Activated T-cell treated with anti-CD3 and anti-CD28 coated beads, Interleukin-2, amount 50 U/mL, for 24 hours (primary cell): ENCODE measurements around the gene TBC1D22A.

ENCODE experiments used
- DNase-seq: peaks from one replicate; pipeline ENCODE4 v3.0.0-alpha.2; 2020
- H3K27ac Mint-ChIP-seq: 2 replicates; pipeline ENCODE4 v1.8.0; 2020; ENCODE audit warnings: mild to moderate bottlenecking, mixed read lengths
- H3K27me3 Mint-ChIP-seq: 2 replicates; pipeline ENCODE4 v1.8.0; 2020; ENCODE audit warnings: mixed read lengths
- H3K36me3 Mint-ChIP-seq: 2 replicates; pipeline ENCODE4 v1.8.0; 2020; ENCODE audit warnings: low read depth, mixed read lengths
- H3K4me1 Mint-ChIP-seq: 2 replicates; pipeline ENCODE4 v1.8.0; 2020; ENCODE audit warnings: low read depth, mixed read lengths
- H3K4me3 Mint-ChIP-seq: 2 replicates; pipeline ENCODE4 v1.8.0; 2020; ENCODE audit warnings: mild to moderate bottlenecking, moderate library complexity, mixed read lengths
- H3K9me3 Mint-ChIP-seq: 2 replicates; pipeline ENCODE4 v1.8.0; 2020; ENCODE audit warnings: mixed read lengths

The TBC1D22A gene

DNA sequence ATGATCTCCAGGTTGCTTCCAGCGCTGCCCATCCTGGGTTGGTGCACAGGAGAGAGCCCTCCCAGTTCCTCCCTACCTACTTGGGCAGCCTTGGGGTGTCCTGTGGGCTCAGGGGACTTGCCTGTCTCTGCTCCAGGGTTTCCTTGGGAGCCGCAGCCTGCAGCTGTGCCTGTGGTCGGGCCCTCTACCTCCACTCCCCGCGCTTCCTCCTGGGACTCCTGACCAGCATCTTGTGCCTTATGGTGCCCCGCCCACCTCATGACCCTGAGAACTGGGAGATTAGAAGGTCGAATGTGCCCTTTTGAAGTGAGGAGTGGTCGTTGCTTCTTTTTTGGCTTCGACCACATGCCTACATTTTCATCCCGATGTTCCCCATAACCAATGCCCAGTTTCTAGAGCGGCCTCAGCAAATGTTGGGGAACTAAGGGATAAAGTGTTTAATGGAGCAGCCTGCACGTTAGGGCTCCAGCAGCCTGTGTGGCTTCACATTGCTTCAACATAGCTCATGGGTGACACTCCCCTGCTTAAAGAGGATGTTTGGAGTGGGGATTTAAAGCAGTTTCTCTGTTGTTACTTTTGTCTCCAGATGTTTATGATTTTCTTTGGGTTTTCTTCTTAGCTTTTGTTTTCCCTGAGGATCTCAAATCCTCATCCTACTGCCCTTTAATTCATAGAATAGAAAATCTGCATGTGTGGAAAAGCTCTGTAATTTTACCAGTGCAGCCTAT, 248.8 kb downstream of the TBC1D22A start:
- DNase-seq = peak; percentile 21
- Mint-ChIP-seq H3K9me3 (no peaks in the 10 kb centered on the region), H3K36me3 (peaks cover 37% of the 10 kb centered on the region), H3K4me1 (peaks cover 4% of the 10 kb centered on the region), H3K27me3 (no peaks in the 10 kb centered on the region), H3K4me3 (no peak overlapping the region), H3K27ac (no peak overlapping the region)

DNA sequence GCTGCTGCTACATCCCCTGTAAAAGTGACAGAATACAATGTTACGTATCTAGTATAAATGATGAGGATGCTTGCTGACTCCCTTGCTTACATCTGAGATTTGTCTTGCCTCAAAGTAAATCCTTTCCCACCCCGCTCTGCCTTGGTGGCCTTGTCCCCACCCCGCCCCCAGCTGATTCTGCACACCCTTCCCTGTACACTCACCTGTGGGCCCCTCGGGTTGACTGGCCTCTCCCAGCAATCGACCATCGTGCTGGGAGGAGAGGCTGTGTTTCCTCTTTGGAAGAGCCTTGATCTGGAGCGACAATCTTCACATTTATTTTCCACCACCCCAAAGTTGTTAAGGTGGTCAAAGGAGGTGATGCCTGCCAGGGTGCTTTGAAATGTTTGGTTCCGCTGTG, 249.4 kb downstream of the TBC1D22A start:
- Mint-ChIP-seq H3K36me3 (peaks cover 43% of the 10 kb centered on the region), H3K27me3 (no peaks in the 10 kb centered on the region), H3K9me3 (no peaks in the 10 kb centered on the region), H3K4me1 (peaks cover 4% of the 10 kb centered on the region), H3K27ac (no peak overlapping the region), H3K4me3 (no peak overlapping the region)
- no peak for DNase-seq

GRCh38 chr22:47012589-47013370, 250.3 kb downstream of the TBC1D22A start:
- Mint-ChIP-seq H3K27ac (no peak overlapping the region), H3K4me3 (no peak overlapping the region), H3K27me3 (no peaks in the 10 kb centered on the region), H3K4me1 (peaks cover 4% of the 10 kb centered on the region), H3K9me3 (no peaks in the 10 kb centered on the region), H3K36me3 (peaks cover 45% of the 10 kb centered on the region)
- DNase-seq = peak; percentile 17

DNA sequence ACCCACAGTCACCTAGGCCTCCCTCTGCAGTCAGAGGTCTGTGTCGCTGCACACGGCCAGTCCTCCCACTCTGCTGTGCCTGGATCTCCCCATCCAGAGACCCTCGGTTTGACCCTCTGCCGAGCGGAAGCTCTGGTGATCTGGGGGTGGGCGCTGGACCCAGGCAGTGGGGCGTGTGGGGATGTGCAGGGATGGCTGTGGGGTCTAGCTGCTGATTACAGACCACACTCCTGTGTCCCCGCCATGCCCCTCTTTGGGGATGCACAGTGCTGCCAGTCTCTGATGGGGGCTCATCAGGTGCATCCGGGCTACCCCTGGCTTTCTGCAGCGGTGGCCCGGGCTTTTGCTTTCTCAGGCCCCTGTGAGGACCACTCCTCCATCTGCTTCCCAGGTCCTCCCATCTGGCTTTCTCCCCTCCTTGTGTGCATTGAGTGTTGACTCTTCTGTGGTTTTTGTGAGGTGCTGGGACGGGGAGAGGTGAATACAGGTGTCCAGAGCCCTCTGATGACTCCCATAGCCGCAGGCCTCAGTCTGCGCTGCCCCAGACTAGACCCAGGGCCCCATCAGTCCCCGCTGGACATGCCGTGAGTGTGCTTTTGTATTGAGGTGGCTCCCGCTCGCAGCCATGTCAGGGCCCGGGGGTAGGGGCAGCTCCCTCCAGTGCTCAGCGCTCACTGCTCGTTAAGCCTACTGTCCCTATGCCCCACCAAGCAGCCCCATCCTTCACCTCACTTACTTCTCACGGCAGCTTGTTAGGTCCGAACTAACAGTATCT, 251.6 kb downstream of the TBC1D22A start:
- Mint-ChIP-seq H3K4me3 (no peak overlapping the region), H3K27me3 (no peaks in the 10 kb centered on the region), H3K4me1 (peaks cover 4% of the 10 kb centered on the region), H3K27ac (no peak overlapping the region), H3K36me3 (peaks cover 55% of the 10 kb centered on the region), H3K9me3 (no peaks in the 10 kb centered on the region)
- no peak for DNase-seq

- H3K9me3 Mint-ChIP-seq = no peaks in the 10 kb centered on the region
Measured at GRCh38 chr22:47014636-47015345, 252.3 kb downstream of the TBC1D22A start.

GRCh38 chr22:47015589-47016178, 253.2 kb downstream of the TBC1D22A start:
- peaks cover 17% of the 10 kb centered on the region for H3K4me1 Mint-ChIP-seq
- no peak for DNase-seq

More at GRCh38 chr22:47014636-47015345, 252.3 kb downstream of the TBC1D22A start:
- Mint-ChIP-seq H3K4me1 (peaks cover 9% of the 10 kb centered on the region), H3K27me3 (no peaks in the 10 kb centered on the region), H3K27ac (no peak overlapping the region), H3K36me3 (peaks cover 60% of the 10 kb centered on the region), H3K4me3 (no peak overlapping the region)
- no peak for DNase-seq

DNA sequence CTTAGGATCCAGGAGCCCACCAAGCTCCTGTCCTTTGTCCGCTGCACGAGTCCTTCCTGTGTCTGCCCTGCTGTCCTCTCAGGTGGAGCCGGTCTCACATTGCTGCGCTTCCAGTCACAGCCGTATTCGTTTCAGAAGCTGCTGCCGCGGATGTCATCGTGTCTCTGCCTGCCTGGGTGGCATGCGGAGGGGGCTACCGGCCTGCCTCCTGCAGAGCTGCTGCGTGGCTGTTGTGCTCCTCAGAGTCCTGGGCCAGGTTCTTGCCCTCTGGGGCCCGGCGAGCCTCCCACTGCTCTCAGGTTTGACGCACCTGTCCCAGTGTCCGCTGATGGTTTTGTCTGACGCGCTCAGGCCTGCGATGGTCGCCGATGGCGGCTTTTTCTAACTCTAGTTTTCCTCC, 254.2 kb downstream of the TBC1D22A start:
- H3K9me3 Mint-ChIP-seq = peaks cover 4% of the 10 kb centered on the region
- H3K27me3 Mint-ChIP-seq = no peaks in the 10 kb centered on the region
- no peak overlapping the region for H3K4me3 Mint-ChIP-seq
- no peak for DNase-seq
- peaks cover 61% of the 10 kb centered on the region for H3K36me3 Mint-ChIP-seq
- H3K4me1 Mint-ChIP-seq = peaks cover 18% of the 10 kb centered on the region
- H3K27ac Mint-ChIP-seq = no peak overlapping the region

More at GRCh38 chr22:47015589-47016178, 253.2 kb downstream of the TBC1D22A start:
- H3K36me3 Mint-ChIP-seq = peaks cover 60% of the 10 kb centered on the region
- H3K4me3 Mint-ChIP-seq = no peak overlapping the region
- no peaks in the 10 kb centered on the region for H3K27me3 Mint-ChIP-seq
- H3K9me3 Mint-ChIP-seq = peaks cover 4% of the 10 kb centered on the region
- no peak overlapping the region for H3K27ac Mint-ChIP-seq

- Mint-ChIP-seq H3K36me3 (peaks cover 62% of the 10 kb centered on the region), H3K27ac (no peak overlapping the region), H3K4me1 (peaks cover 22% of the 10 kb centered on the region)
Measured at GRCh38 chr22:47017245-47017644, 254.8 kb downstream of the TBC1D22A start.

DNA sequence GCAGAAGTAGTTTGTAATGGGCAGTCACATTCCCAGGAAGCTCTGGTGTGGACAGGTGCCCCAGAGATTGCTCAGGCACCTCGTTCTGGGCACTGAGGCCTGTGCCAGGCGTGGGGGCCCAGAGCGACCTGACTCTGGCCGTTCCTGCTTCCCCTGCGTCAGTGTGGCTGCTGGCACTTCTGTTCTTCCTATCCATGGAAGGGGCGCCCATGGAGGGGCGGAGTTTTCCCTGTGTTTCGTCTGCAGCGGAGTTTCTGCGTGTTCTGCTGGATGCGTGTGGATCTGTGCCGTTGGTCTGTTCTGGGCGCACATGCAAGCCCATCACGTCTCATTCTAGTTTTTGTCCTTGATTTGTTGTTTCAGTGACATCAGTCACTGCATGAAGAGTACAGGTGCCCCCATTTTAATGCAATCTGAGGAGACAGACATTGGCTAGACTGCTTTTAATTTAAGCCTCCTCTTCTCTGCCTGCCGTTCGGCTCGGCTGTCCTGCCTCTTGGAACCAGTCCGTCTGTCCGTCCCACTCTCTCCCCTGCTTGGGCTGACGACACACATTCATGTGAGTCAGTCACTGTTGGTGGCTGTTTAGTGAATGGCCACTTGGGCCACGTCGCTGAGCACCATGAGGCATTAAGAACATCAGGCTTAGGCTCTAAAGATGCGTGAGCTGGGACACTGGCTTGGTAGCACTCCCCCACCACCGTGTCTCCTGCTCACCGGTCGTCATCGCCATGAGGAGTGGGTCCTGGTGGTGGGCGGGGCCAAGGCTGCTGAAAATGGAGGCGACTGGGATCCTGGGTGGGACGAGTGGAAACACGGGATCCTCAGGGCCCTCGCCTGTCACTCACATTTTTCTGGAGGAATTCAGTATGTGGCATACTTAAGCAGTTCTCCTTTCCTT, 255.8 kb downstream of the TBC1D22A start:
- peaks cover 4% of the 10 kb centered on the region for H3K9me3 Mint-ChIP-seq
- H3K27me3 Mint-ChIP-seq = no peaks in the 10 kb centered on the region
- H3K4me3 Mint-ChIP-seq = no peak overlapping the region
- no peak overlapping the region for H3K27ac Mint-ChIP-seq
- peaks cover 68% of the 10 kb centered on the region for H3K36me3 Mint-ChIP-seq
- peaks cover 31% of the 10 kb centered on the region for H3K4me1 Mint-ChIP-seq
- DNase-seq = no peak

More at GRCh38 chr22:47017245-47017644, 254.8 kb downstream of the TBC1D22A start:
- peaks cover 4% of the 10 kb centered on the region for H3K9me3 Mint-ChIP-seq
- no peaks in the 10 kb centered on the region for H3K27me3 Mint-ChIP-seq
- no peak overlapping the region for H3K4me3 Mint-ChIP-seq
- no peak for DNase-seq

GRCh38 chr22:47019012-47019790, 256.8 kb downstream of the TBC1D22A start:
- H3K27me3 Mint-ChIP-seq = no peaks in the 10 kb centered on the region
- peaks cover 4% of the 10 kb centered on the region for H3K9me3 Mint-ChIP-seq
- peak overlapping the region; percentile 13 for H3K27ac Mint-ChIP-seq
- DNase-seq = no peak
- no peak overlapping the region for H3K4me3 Mint-ChIP-seq
- H3K36me3 Mint-ChIP-seq = peaks cover 70% of the 10 kb centered on the region
- peaks cover 37% of the 10 kb centered on the region for H3K4me1 Mint-ChIP-seq

- peak overlapping the region; percentile 81 for H3K27ac Mint-ChIP-seq
- H3K9me3 Mint-ChIP-seq = peaks cover 4% of the 10 kb centered on the region
- no peak overlapping the region for H3K4me3 Mint-ChIP-seq
Measured at GRCh38 chr22:47020166-47020565, 257.7 kb downstream of the TBC1D22A start.

GRCh38 chr22:47021371-47022074, 259.1 kb downstream of the TBC1D22A start:
- Mint-ChIP-seq H3K27me3 (no peaks in the 10 kb centered on the region), H3K4me1 (peaks cover 38% of the 10 kb centered on the region), H3K27ac (peak overlapping the region; percentile 87), H3K36me3 (peaks cover 61% of the 10 kb centered on the region), H3K4me3 (no peak overlapping the region), H3K9me3 (peaks cover 4% of the 10 kb centered on the region)
- DNase-seq = no peak

More at GRCh38 chr22:47020166-47020565, 257.7 kb downstream of the TBC1D22A start:
- Mint-ChIP-seq H3K27me3 (no peaks in the 10 kb centered on the region), H3K4me1 (peaks cover 37% of the 10 kb centered on the region), H3K36me3 (peaks cover 73% of the 10 kb centered on the region)
- no peak for DNase-seq
